CD4-positive, alpha-beta T cell treated with Interleukin-17A for 1 hour (primary cell): ENCODE measurements around the gene DYNC2H1.

ENCODE experiments used
- DNase-seq: peaks from one replicate; pipeline ENCODE4 v3.0.0-alpha.2; 2020

Gene DYNC2H1

DNA sequence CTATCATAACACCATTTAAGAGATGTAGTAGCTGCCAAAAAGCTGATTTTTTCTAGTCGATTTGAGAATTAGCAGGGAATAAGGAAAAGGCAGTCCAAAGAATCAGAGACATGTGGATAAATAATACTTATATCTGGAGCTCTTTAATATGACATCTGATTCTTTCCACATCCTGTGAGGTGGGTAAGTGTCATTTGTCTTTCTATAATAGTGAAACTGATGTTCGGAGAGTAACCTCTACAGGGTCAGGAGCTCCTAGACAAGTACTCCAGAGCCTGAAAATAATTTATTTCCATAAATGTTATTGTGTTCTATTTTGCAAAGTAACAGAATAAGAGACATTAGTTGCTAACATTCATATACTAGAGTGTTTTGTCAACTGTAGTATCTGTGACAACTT lies 367.6 kb downstream of the DYNC2H1 start:
- DNase-seq: no peak

DNA sequence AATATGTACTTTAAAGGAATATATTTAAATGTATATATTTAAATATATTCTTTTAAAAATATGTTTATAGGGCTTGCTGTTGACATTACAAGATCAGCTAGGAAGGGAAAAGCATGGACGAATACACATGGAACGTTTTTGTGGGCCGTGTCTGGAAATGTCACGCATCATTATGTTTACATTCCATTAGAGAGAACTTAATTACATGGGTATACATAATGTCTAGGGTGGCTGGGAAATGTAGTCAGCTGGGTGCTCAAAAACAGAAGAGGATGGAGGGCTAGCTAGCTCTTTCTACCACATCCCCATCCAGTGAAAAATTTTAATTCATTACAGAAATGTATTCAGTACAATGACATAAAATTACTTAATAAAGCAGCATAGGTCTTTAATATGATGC lies 371.2 kb downstream of the DYNC2H1 start:
- no peak for DNase-seq

DNA sequence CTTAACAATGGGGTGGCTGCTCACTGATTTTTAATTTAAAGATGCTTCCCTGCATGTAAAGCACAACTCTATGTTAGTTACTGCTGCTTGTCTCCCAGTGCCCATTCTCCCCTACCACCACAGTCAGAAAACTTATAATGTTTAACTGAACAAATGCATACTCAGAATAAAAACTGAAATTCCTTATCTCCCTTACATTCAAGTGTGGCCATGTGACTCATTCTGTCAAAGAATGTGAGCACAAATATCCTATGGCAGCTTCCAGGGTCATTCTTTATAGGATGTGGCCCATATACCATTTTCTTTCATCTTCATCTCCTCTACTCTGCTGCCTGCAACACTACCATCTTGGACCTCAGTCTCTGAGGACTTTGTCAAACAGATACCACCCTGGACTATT lies 374.8 kb downstream of the DYNC2H1 start:
- DNase-seq: no peak

DNA sequence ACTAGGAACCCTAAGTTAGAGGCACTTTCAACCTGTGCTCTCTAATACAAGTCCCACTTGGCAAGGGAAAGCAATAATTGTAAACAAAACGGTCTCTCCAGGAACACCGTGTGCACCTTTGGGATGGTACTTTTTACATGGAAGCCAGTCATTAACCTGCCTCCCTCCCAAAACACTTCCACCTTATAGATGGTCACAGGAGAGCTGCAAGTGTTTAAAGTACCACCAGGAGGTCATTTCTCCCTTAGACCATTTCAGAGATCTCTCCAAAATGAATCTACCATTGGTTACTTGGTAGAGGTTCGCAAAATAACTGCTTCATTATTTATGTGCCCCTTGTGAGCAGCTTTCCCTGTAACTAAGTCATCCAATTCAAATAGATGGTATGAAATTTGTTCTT lies 375.3 kb downstream of the DYNC2H1 start:
- no peak for DNase-seq

DNA sequence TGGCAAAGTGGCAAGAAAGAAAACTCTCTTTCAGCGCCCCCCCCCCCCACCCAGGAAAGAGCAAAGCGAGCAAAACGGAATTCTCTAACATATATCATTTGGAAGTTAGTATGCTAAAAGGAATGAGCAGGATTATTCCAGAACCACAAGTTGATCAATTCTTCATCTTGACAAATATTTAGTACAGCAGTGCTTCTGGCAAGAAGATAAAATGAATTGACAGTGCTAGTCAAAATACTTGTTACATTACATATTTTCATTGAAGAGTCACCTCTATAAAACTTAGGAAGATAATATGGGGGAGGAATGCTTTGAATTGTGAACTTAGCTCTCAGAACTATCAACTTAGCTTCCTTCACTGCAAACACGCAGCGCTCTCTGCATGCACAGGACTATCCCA lies 377.4 kb downstream of the DYNC2H1 start:
- DNase-seq: no peak

DNA sequence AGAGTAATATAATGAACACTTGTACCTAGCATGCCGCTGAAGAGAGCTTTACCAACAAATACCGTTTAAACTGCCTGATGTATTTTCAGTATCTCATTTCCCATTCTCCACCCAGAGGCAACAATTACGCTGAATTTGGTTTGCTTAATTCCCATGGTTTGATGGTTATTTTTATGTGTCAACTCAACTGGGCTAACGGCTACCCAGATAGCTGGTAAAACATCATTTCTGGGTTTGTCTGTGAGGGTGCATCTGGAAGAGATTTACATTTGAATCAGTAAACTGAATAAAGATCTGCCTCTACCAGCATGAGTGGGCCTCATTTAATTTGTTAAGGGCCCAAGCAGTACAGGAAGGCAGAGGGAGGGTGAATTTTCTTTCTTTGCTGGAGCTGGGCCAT lies 377.9 kb downstream of the DYNC2H1 start:
- no peak for DNase-seq

DNA sequence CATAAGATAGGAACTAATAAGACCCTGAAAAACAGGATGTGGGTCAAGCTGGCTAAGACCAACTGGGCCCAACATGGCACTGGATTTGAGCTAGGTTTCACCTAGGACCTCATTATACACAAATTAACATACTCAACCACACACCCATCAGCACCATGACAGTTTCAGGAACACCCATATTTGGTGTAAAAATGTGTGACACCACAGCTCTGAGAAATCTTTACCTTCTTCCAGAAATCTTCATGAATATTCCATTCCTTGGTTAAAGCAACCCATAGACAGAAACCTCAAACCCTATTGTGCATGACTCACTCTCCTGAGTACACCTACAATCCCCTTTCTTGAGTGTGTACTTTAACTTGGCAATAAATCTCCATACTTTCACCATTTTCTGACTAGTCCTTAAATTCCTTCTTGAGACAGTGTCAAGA lies 378.8 kb downstream of the DYNC2H1 start:
- DNase-seq: no peak

DNA sequence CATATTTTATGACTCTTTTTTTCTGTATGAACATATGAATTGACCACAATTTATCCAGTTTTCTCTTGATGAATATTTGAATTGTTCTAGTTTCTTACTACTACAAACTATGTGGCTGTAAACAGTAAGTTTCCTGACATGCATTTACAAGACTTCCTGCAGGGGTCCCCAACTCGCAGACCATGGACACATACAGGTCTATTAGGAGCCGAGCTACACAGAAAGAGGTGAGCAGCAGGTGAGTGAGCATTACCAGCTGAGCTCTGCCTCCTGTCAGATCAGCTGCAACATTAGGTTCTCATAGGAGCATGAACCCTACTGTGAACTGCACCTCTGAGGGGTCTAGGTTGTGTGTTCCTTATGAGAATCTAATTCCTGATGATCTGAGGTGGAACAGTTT lies 379.4 kb downstream of the DYNC2H1 start:
- DNase-seq: no peak

DNA sequence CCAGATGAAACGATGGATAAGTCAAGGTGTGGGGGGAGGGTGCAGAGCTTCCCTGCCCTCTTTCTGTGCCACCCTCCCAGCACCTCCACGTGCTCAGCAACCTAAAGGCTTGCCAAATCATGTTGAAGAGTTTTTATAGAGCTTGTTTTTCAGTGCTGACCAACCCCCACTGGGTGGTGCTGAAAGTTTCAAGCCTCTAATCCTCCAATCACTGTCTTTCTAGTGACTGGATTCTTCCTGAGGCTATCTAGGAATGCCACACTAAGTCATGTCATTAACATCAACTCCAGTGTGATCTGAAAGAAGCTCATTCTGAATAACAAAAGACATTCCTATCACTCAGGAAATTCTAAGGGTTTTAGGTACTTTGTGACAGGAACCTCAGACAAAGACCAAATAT lies 382.6 kb downstream of the DYNC2H1 start:
- DNase-seq: no peak

DNA sequence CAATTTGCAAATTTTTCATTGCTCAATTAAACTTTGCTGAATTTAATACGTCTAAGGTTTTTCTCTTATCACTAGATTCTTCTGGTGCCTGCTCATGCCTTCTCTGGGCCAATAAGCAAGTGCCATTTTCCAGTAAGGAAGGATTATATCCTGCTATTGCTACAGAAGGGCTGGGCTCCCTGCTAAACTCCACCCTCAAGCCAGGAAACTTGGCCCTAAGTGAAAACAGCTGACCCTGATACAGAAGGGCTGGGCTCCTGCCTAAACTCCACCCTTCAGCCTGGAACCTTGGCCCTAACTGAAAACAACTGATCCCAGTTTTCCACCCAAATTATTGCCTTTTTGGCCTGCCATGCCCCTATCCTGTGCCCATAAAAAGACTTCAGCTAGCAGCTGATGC lies 385.3 kb downstream of the DYNC2H1 start:
- DNase-seq: no peak

DNA sequence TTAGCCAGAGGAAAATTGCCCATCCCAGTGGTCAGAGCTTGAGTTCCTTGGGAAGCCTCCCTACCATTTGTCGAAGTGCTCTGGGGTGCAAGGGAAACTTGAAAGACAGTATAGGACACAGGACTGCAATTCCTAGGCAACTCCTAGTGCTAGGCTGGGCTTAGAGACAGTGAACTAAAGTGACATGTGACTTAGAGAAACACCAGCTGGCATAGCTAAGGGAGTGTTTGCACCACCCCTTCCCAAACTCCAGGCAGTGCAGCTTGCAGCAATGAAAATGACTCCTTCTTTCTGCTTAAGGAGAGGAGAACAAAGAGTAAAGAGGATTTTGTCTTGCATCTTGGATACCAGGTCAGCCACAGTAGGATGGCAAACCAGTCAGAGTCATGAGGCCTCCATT lies 388.0 kb downstream of the DYNC2H1 start:
- DNase-seq: no peak

DNA sequence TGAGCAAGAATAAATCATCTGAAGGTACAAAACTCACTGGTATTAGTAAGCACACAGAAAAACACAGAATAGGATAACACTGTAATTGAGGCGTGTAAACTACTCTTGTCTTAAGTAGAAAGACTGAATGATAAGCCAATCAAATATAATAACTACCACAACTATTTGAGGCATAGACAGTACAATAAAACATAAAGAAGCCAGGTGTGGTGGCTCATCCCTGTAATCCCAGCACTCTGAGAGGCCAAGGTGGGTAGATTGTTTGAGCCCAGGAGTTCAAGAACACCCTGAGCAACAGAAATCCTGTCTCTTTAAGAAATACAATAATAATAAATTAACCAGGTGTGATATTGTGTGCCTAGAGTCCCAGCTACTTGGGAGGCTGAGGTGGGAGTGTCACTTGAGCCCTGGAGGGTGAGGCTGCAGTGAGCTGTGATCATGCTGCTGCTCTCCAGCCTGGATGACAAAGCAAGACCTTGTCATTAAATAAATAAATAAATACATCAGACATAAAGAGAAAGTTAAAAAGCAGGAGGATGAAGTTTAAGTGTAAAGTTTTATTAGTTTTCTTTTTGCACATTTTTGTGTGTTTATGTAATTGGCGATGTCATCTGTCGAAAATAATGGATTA lies 390.6 kb downstream of the DYNC2H1 start:
- DNase-seq: no peak

DNA sequence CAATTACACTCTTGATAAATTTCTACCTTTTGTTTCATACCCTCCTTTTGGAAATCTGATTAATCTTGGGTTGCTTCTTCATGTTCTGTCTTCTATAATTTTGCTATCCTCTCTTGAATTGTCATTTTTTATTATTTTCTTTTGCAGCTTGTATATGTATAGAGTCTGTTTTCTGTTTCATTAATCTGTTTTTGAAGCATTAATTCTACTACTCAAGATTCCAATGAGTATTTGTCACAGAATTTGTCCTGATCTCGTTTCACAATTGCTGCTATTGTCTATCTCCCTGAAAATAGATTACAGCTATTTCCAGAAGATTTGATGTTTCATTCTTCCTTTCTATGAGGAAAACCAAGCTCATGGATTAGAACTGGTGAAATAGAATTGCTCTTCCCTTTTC lies 406.1 kb downstream of the DYNC2H1 start:
- no peak for DNase-seq

DNA sequence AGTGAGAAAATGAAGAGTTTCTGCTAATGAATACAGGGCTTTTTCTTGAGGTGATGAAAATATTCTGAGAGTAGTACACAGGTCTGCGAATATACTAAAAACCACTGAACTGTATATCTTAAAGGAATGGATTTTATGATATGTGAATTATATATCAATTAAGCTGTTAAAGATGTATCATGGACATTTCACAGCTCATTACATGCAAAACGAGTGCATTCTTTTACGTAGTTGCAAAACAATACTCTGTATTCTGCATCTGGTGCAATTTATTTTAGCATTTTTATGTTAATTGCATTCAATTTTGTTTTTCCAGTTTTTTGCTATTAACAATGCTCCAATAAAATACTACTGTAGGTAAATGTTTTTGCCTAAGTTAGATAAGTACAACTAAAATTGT lies 411.6 kb downstream of the DYNC2H1 start:
- no peak for DNase-seq

DNA sequence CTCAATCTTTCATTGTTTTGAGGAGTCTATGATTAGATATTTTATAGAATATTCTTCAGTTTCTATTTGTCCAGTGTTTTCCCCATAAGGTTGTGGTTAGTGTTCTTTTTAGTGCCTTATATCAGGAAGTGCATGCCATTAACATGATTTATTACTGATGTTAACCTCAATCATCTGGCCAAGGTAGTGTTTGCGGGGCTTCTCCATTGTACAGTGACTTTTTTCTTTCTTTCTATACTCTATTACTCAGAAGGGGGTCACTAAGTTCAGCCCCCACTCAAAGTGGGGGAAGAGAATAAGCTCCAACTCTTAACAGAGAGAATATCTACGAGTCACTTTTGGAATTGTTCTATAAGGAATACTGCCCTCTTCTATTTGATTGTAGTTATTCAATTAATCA lies 415.8 kb downstream of the DYNC2H1 start:
- no peak for DNase-seq

DNA sequence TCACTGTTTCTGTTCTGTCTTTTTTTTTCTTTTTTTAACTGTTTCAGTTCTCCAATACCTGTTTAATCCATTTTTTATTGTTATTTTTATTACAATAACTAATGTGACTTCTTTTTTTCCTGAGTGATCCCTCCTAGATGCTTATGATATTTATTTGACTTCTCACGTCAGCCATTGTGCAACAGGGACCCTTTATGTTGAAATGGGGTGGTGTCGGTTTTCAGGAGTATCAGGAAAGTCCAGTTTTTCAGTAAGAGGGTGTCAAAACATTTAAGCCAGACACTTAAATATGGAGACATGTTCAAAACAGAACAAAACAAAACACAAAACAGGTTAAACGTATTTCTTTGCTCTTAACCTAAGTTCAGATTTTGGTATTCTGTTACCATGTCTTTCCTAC lies 418.8 kb downstream of the DYNC2H1 start:
- DNase-seq: no peak

DNA sequence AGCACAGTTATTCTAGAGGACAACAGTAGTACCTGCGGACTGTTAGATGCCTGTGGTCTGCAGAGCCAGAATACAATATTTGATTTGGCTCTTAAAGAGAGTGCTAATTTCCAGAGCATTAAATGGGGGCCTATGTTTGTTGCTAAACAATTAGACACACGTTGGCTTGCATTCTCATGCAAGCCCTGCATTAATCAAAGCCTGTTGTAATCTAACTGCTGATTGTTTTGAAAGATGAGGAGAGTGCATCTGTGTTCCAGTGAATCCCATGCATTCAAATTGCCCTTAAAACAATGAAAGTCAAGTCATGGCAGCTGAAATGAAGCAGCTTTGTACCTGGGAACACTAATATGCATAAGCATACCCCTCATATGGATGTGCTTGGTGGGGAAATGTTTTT lies 419.4 kb downstream of the DYNC2H1 start:
- no peak for DNase-seq

DNA sequence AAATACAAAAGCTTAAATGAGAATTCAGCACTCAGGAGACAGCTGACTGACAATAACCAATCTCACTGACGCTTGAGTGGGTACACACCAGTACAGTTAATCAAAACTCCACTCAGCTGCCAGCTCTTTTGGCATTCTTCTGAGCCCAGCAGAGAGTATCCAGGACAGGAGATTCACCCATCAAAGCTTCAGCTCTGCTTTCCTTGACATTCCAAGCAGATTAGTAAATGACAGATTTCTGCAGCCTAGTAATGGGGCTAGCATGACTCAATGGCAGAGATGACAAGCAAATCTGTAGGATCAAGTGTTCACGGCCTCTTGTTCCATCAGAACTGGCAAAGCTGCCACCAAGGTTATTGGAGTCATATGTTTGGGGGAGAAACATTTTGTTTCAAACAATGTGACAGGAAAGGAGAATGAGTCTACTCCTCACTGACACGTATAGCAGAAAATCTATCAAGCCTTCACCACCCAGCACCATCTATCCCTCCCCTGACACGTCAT lies 420.0 kb downstream of the DYNC2H1 start:
- no peak for DNase-seq
